ENCODE results near the gene CEP63. TPM values are rescaled to one million over a fixed set of nuclear protein-coding genes. Genes with fewer than 3 reads are reported as not detected.
"Not testable (repeated sequence)": the region's sequence is repeated elsewhere in the genome, so short reads cannot be mapped to it uniquely, and the experiment has no call there.

Gene CEP63
- total RNA-seq, 1 experiment from 2014 or later, result 13.7 TPM

DNA sequence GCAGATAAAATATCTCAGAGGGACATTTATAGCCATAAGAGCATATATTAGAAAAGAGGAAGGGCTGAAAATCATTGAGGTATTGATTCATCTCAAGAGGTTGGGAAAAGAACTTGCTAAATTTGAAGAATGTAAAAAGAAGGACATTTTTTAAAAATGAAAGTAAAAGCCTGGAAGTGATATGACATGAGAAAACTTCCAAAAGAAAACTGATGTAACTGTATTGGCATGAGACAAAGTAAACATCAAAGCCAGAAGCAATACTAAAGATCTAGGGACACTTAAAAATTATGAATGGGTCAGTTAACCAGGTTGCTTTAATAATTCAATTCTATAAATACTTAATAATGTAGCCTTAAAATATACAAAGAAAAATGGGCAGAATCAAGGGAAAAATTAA lies 31.9 kb downstream of the CEP63 start:
- no peak for DNase-seq
- Histone ChIP-seq H3K36me3 (replicated peaks; ENCODE audit: control insufficient read depth, insufficient read depth, low read length) (no peaks in the 10 kb centered on the region), H3K27me3 (ENCODE audit: control insufficient read depth, insufficient read depth, low read length) (no peaks in the 10 kb centered on the region), H3K4me3 (ENCODE audit: insufficient read depth, low read depth, low read length) (no peak overlapping the region)

DNA sequence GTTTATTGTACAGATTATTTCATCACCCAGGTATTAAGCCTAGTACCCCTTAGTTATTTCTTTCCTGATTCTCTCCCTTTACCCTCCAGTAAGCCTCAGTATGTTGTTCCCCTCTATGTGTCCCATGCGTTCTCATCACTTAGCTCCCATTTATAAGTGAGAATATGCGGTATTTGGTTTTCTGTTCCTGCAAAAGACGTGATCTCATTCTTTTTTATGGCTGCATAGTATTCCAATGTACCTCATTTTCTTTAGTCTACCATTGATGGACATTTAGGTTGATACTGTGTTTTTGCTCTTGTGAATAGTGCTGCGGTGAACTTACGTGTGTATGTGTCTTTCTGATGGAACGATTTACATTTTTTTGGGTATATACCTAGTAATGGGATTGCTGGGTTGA lies 36.7 kb downstream of the CEP63 start:
- Histone ChIP-seq H3K27me3 (ENCODE audit: control insufficient read depth, insufficient read depth, low read length) (no peaks in the 10 kb centered on the region), H3K36me3 (replicated peaks; ENCODE audit: control insufficient read depth, insufficient read depth, low read length) (no peaks in the 10 kb centered on the region), H3K4me3 (ENCODE audit: insufficient read depth, low read depth, low read length) (no peak overlapping the region)
- DNase-seq, result no peak

DNA sequence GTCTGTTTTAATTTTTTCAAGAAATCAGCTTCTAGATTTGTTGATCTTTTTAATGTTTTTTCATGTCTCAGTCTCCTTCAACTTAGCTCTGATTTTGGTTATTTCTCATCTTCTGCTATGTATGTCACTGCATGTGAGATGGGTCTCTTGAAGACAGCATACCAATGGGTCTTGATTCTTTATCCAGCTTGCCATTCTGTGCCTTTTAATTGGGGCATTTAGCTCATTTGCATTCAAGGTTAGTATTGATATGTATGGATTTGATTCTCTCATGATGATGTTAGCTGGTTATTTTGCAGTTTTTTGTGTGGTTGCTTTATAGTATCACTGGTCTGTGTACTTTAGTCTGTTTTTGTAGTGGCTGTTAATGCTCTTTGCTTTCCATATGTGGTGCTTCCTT lies 39.4 kb downstream of the CEP63 start:
- H3K27me3 ChIP-seq (ENCODE audit: control insufficient read depth, insufficient read depth, low read length), result no peaks in the 10 kb centered on the region
- DNase-seq, result no peak
- no peak overlapping the region for H3K4me3 ChIP-seq (ENCODE audit: insufficient read depth, low read depth, low read length)
- no peaks in the 10 kb centered on the region for H3K36me3 ChIP-seq (replicated peaks; ENCODE audit: control insufficient read depth, insufficient read depth, low read length)

DNA sequence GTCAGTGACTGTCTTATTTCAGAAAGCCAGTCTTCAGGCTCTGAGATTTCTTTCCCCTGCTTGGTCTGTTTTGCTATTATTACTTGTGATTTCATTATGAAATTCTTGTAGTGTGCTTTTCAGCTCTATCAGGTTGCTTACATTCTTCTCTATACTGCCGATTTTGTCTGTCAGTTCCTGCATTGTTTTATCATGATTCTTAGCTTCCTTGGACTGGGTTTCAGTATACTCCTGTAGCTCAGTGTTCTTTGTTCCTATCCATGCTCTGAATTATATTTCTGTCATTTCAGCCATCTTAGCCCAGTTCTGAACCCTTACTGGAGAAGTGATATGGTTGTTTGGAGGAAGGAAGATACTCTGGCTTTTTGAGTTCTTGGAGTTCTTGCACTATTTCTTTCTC lies 40.5 kb downstream of the CEP63 start:
- H3K36me3 ChIP-seq (replicated peaks; ENCODE audit: control insufficient read depth, insufficient read depth, low read length), result no peaks in the 10 kb centered on the region
- H3K27me3 ChIP-seq (ENCODE audit: control insufficient read depth, insufficient read depth, low read length), result no peaks in the 10 kb centered on the region
- DNase-seq, result no peak
- no peak overlapping the region for H3K4me3 ChIP-seq (ENCODE audit: insufficient read depth, low read depth, low read length)

DNA sequence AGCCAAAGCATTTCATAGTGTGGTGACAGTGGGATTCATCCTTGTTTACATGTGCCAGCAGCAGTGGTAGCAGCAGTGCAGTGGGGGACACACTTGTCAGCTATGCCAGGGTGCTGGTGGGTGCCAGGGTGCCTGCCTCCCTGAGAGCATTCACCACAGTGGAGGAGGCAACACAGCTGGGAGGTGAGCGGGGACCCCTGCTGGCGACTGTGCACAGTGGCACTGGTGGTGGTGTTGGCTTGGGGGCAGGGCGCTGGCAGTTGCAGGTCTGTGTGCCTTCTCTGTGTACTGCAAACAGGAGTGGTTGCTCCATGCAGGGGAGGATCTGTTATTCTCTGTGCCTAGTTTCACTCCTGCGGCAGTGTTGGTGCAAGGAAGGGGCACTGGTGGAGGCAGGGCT lies 41.2 kb downstream of the CEP63 start:
- DNase-seq, result peak; percentile 59
- H3K4me3 ChIP-seq (ENCODE audit: insufficient read depth, low read depth, low read length), result no peak overlapping the region
- no peaks in the 10 kb centered on the region for H3K27me3 ChIP-seq (ENCODE audit: control insufficient read depth, insufficient read depth, low read length)
- H3K36me3 ChIP-seq (replicated peaks; ENCODE audit: control insufficient read depth, insufficient read depth, low read length), result no peaks in the 10 kb centered on the region

DNA sequence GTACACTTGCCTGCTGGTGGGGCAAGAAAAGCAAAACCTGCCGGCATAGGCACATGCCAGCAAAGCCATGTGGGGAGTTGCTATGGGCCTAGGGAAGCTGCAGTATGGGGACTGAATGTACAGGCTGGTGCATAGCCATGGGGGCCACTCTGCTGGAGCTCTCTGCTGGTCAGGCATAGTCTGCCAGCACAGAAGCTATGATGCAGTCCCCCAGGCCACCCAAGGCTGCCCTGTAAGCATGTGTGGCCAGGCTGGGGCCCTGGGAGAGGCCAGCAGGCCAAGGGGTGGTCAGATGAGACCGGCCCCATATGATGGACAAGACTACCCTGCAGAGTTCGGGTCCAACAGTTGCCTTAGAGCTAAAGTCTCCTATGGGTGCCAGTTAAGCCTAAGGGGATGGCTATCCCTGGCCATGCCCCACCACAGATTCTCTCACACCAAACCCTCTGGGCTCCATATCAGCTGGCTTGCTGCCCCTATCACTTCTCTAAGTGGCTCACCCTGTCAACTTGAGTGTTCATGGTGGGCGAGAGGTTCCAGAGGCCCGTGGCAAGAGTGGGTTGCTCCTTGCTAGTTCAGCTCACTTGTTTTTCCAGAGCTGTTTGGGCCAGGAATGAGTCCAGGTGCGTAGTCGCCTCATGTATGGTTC lies 41.8 kb downstream of the CEP63 start:
- Histone ChIP-seq H3K27me3 (ENCODE audit: control insufficient read depth, insufficient read depth, low read length) (no peaks in the 10 kb centered on the region), H3K36me3 (replicated peaks; ENCODE audit: control insufficient read depth, insufficient read depth, low read length) (no peaks in the 10 kb centered on the region), H3K4me3 (ENCODE audit: insufficient read depth, low read depth, low read length) (no peak overlapping the region)
- DNase-seq, result no peak

DNA sequence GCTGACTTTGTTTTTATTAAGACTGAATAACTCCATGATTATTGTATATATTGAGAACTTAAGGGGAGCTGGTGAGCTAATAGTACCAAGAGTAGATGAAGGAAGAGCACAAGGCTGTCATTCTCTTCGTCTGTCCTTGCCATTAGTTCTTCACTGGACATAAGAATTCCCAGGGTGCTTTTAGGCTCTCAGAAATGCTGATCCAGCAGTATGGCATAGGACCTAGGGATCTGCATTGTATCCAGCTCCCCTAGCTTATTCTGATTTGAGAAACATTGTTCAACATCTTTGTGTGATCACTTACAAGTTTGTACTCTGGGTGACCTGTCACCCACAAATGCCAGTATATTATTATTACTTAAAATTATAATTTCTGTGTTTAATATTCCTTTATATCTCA lies 47.6 kb downstream of the CEP63 start:
- H3K27me3 ChIP-seq (ENCODE audit: control insufficient read depth, insufficient read depth, low read length), result no peaks in the 10 kb centered on the region
- DNase-seq, result no peak
- no peaks in the 10 kb centered on the region; the same call in 1 of the 2 replicates for H3K36me3 ChIP-seq (replicated peaks; ENCODE audit: control insufficient read depth, insufficient read depth, low read length)
- H3K4me3 ChIP-seq (ENCODE audit: insufficient read depth, low read depth, low read length), result no peak overlapping the region

DNA sequence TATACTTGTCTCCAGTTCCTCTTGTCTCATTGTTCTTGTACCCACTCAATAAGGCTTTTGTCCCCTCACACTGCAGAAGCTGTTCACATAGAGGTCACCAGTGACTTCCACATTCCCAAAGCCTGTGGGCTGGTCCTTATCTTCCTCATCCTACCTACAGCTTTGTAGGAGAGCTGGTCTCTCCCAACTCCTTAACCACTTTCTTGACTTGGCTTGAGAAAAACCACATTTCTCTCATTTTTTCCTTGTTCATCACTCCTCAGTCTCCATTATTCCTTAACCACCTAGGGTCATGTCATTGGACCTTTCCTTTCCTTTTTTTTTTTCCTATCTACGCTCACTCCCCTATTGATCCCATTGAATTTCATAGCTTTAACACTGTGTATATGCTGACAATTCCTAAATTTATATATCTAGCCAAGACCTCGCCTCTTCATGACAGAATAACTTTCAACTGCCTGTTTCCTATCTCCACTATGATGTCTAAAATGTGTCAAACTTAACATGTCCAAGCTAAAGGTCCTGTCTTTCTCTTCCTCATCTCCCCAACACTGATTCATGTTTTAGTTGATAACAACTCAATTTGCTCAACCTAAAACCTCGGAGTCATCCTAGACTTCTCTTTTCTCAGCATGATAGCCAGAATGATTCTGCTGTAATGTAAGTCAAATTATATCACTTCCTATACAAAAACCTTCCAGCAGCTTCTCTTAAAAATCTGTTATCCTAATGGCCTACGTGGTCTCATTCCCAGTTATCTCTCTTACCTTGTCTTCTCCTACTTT lies 49.5 kb downstream of the CEP63 start:
- DNase-seq, result no peak
- no peaks in the 10 kb centered on the region; the same call in 1 of the 2 replicates for H3K36me3 ChIP-seq (replicated peaks; ENCODE audit: control insufficient read depth, insufficient read depth, low read length)
- H3K27me3 ChIP-seq (ENCODE audit: control insufficient read depth, insufficient read depth, low read length), result no peaks in the 10 kb centered on the region
- H3K4me3 ChIP-seq (ENCODE audit: insufficient read depth, low read depth, low read length), result no peak overlapping the region

DNA sequence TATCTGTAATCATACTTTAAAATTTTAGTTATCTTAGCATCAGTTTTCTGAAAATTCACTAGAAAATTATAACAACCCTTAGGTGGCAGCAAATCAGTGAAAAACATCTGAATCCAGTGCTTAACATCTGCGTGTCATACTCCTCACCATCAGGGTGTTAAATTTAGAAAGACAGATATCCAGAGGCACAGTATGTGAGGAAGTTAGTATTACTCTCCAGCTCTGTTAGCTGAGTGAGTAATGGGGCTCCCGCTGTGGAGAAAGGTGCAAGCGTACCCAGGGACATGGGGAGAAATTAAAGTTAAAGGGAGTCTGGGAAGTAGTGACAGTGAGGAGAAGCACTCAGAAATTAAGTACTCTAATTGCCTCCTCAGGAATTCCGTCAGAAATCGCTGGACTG lies 50.9 kb downstream of the CEP63 start:
- H3K27me3 ChIP-seq (ENCODE audit: control insufficient read depth, insufficient read depth, low read length), result no peaks in the 10 kb centered on the region
- no peak overlapping the region for H3K4me3 ChIP-seq (ENCODE audit: insufficient read depth, low read depth, low read length)
- H3K36me3 ChIP-seq (replicated peaks; ENCODE audit: control insufficient read depth, insufficient read depth, low read length), result no peaks in the 10 kb centered on the region; the same call in 1 of the 2 replicates
- DNase-seq, result no peak

DNA sequence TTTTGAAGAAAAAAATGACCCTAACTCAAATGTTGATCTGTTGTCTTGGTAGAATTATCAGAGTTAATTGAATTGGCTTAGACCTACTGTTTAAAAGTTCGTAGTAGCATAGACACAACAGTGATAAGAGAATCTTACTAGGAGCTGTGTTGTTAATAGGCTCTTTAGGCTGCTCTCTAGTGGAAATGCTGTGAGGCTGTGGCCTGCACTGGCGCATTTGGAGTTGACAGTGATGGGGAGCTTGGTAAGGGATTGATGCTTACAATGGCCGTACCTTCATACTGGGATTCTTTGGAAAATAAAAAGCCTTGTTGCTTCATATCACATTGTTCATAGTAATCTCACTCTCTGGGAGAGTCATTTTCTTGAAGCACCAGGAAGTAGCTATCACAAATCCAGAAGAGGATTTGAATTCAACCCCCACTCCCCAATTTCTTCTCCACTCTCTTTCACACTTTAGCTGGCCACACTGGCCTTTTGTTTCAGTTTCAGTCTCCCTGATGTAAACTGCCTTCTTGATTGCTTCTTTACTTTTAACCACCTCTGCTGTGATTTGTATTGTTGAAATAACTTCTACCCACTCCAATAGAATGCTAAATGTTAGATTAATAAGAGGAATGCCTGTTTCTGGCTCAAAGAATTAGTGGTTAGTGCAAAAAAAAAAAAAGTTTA lies 56.6 kb downstream of the CEP63 start:
- no peak overlapping the region for H3K4me3 ChIP-seq (ENCODE audit: insufficient read depth, low read depth, low read length)
- no peaks in the 10 kb centered on the region for H3K36me3 ChIP-seq (replicated peaks; ENCODE audit: control insufficient read depth, insufficient read depth, low read length)
- no peak for DNase-seq
- H3K27me3 ChIP-seq (ENCODE audit: control insufficient read depth, insufficient read depth, low read length), result no peaks in the 10 kb centered on the region

DNA sequence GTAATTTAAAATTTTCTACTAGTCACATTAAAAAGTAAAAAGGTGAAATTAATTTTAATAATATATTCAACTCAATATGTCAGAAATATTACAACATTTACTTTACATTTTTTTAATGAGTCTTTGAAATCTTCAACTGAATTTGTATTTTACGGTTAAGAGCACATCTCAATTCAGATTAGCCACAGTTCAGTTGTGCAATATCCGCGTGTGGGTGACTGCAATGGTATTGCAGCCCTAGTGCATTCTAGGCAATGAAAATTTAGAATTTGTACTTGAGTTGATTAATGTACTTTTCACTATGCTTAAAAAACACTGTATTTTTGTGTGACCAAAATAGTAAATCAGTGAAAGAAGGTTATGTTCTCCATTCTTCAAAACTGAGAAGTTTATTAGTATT lies 57.3 kb downstream of the CEP63 start:
- no peak overlapping the region for H3K4me3 ChIP-seq (ENCODE audit: insufficient read depth, low read depth, low read length)
- no peaks in the 10 kb centered on the region for H3K36me3 ChIP-seq (replicated peaks; ENCODE audit: control insufficient read depth, insufficient read depth, low read length)
- H3K27me3 ChIP-seq (ENCODE audit: control insufficient read depth, insufficient read depth, low read length), result no peaks in the 10 kb centered on the region
- no peak for DNase-seq

DNA sequence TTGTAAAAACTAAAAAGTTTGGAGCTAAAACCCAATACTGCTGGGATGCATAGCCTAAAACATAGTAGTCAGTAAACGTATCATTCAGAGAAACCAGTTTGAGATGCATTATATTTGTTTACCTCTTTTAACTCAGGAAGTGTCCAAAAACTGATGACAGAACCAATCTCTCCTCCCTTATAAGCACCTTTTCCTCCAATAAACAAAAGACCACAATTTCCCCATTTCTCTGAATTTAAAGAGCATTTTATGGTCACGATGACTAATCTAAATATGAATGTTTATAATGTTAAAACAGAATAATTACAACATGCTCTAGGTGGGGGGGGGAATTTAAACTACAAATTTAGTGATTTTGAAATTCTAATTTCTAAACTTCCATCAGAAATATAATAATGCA lies 58.5 kb downstream of the CEP63 start:
- Histone ChIP-seq H3K27me3 (ENCODE audit: control insufficient read depth, insufficient read depth, low read length) (no peaks in the 10 kb centered on the region), H3K4me3 (ENCODE audit: insufficient read depth, low read depth, low read length) (no peak overlapping the region), H3K36me3 (replicated peaks; ENCODE audit: control insufficient read depth, insufficient read depth, low read length) (no peaks in the 10 kb centered on the region)
- no peak for DNase-seq

DNA sequence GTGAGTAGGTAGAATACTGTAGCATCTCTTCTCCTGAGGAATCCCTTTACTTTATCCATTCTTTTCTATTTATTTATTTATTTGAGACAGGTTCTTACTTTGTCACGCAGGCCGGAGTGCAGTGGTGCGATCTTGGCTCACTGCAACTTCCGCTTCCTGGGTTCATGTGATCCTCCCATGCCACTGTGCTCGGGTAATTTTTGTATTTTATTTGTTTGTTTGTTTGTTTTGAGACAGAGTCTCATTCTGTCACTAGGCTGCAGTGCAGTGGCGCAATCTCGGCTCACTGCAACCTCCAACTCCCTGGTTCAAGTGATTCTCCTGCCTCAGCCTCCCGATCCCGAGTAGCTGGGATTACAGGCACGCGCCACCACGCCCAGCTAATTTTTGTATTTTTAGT lies 58.9 kb downstream of the CEP63 start:
- H3K27me3 ChIP-seq (ENCODE audit: control insufficient read depth, insufficient read depth, low read length); H3K36me3 ChIP-seq (replicated peaks; ENCODE audit: control insufficient read depth, insufficient read depth, low read length); H3K4me3 ChIP-seq (ENCODE audit: insufficient read depth, low read depth, low read length); DNase-seq: not testable (repeated sequence)

DNA sequence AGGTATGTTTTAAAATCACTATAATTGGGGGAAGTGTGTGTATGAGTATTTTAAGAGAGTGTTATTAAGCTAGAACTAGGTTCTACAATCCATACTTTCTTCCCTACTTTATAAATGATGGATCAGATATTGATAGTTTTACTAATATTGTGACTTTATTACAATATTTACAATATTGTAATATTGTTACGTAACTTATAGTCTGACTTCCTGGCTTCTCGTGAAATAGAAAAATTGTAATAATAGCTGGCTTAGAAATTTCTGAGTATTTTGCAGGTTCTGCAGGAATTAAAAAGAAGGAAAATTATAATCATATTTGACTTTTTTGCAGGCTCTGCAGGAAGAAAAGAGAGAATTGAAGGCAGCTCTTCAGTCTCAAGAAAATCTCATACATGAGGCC lies 60.0 kb downstream of the CEP63 start:
- Histone ChIP-seq H3K27me3 (ENCODE audit: control insufficient read depth, insufficient read depth, low read length) (no peaks in the 10 kb centered on the region), H3K36me3 (replicated peaks; ENCODE audit: control insufficient read depth, insufficient read depth, low read length) (peaks cover 3% of the 10 kb centered on the region; the same call in 1 of the 2 replicates), H3K4me3 (ENCODE audit: insufficient read depth, low read depth, low read length) (no peak overlapping the region)
- no peak for DNase-seq

DNA sequence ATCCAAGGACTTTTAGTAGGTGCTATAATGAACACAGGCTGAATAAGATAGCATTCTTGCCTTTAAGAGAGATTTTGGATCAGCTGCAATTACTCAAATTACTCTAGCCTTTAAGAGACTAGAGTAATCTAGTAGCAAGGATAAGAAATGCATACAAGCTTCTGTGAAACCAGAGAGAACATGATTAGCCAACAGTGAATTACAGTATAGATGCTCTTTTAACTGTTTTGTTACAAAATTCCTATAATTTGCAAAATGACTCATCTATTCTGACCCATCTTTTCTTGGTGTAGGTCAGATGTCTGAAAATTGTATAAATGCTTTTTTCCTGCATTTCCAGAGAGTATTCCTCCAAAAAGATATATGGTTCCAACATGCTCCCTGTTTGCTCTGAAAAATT lies 66.9 kb downstream of the CEP63 start:
- Histone ChIP-seq H3K36me3 (replicated peaks; ENCODE audit: control insufficient read depth, insufficient read depth, low read length) (peaks cover 3% of the 10 kb centered on the region), H3K27me3 (ENCODE audit: control insufficient read depth, insufficient read depth, low read length) (no peaks in the 10 kb centered on the region), H3K4me3 (ENCODE audit: insufficient read depth, low read depth, low read length) (no peak overlapping the region)
- DNase-seq, result no peak

Data from H7 (cell line).